K562 (cell line): ENCODE measurements around the gene SLC35F4.

Experiments used
- ATF1 ChIP-seq, 2 experiments: fragments of 450-650 bp in 1 of 2; IDR thresholded peaks; 2 replicates each; pipeline ENCODE4 v1.6.1; 2016; ENCODE audit warnings: missing compliant biosample characterization in 1 of 2, missing genetic modification characterization in 1 of 2
- POLR2A ChIP-seq: fragments of 450-650 bp; conservative IDR thresholded peaks from 2 replicates; pipeline ENCODE4 v1.6.1; 2016

- no peak for TF ChIP-seq POLR2A
- TF ChIP-seq ATF1 (CRISPR knock-in tag; IDR thresholded peaks at IDR 0.05), result no peak
- no peak for TF ChIP-seq ATF1 (tag; IDR thresholded peaks at IDR 0.05)
Measured at GRCh38 chr14:57583396-57583795, 282.5 kb downstream of the SLC35F4 start.
